DLD1 (cell line): ENCODE data around the gene FAM89A.

Experiments
- in situ Hi-C: cut with HindIII; loops from 2 replicates; pipeline ENCODE4 v1.10.0; 2017; ENCODE audit warnings: low sequenced_read_pairs

FAM89A gene

GRCh38 chr1:231040019-231040799 is at the start of gene FAM89A:
FAM89A (minus strand) TSS chr1:231040254; CDS start chr1:231040211, 43 bp downstream.
- in situ Hi-C loops, result no loop called here

GRCh38 chr1:231084353-231084752 is 44.3 kb upstream of the FAM89A start:
- in situ Hi-C loops, result no loop called here

GRCh38 chr1:231079163-231079562 is 39.1 kb upstream of the FAM89A start:
- in situ Hi-C loops, result no loop called here

- in situ Hi-C loops, result no loop called here
Measured at GRCh38 chr1:231078250-231078649, 38.2 kb upstream of the FAM89A start.

- in situ Hi-C loops, result no loop called here
Measured at GRCh38 chr1:231076802-231077201, 36.7 kb upstream of the FAM89A start.

- in situ Hi-C loops, result no loop called here
Measured at GRCh38 chr1:231075497-231075896, 35.4 kb upstream of the FAM89A start.

GRCh38 chr1:231075020-231075419 is 35.0 kb upstream of the FAM89A start:
- in situ Hi-C loops, result no loop called here

- in situ Hi-C loops, result no loop called here
Measured at GRCh38 chr1:231074046-231074445, 34.0 kb upstream of the FAM89A start.

- in situ Hi-C loops, result no loop called here
Measured at GRCh38 chr1:231073331-231073730, 33.3 kb upstream of the FAM89A start.

- in situ Hi-C loops, result no loop called here
Measured at GRCh38 chr1:231072502-231073094, 32.5 kb upstream of the FAM89A start.

- in situ Hi-C loops, result no loop called here
Measured at GRCh38 chr1:231072041-231072440, 32.0 kb upstream of the FAM89A start.

GRCh38 chr1:231070758-231071444 is 30.8 kb upstream of the FAM89A start:
- in situ Hi-C loops, result no loop called here

GRCh38 chr1:231069333-231069732 is 29.3 kb upstream of the FAM89A start:
- in situ Hi-C loops, result no loop called here

GRCh38 chr1:231068762-231069161 is 28.7 kb upstream of the FAM89A start:
- in situ Hi-C loops, result no loop called here

GRCh38 chr1:231065510-231066241 is 25.6 kb upstream of the FAM89A start:
- in situ Hi-C loops, result no loop called here

GRCh38 chr1:231064418-231064817 is 24.4 kb upstream of the FAM89A start:
- in situ Hi-C loops, result no loop called here

GRCh38 chr1:231063331-231063730 is 23.3 kb upstream of the FAM89A start:
- in situ Hi-C loops, result no loop called here

GRCh38 chr1:231062500-231063270 is 22.6 kb upstream of the FAM89A start:
- in situ Hi-C loops, result no loop called here

- in situ Hi-C loops, result no loop called here
Measured at GRCh38 chr1:231059566-231060193, 19.6 kb upstream of the FAM89A start.
